ENCODE data around the gene HMG20A. TPM values are rescaled to one million over a fixed set of nuclear protein-coding genes. Genes with fewer than 3 reads are reported as not detected.

Gene HMG20A
- total RNA-seq, 3 donors from 2014 or later = 35.8 to 48.2 (median 46.4) TPM

GRCh38 chr15:77496715-77497109, 76.0 kb downstream of the HMG20A start:
- H3K27ac ChIP-seq = peak overlapping the region; percentile 61 to 75
- peaks cover 0 to 29% of the 10 kb centered on the region in 2 donors for H3K4me1 ChIP-seq
- no peaks in the 10 kb centered on the region for H3K9me3 ChIP-seq
- H3K36me3 ChIP-seq = no peaks in the 10 kb centered on the region
- intact Hi-C loops (cut with DNase I; ENCODE audit: low total_unique reads) = no loop called here
- TF ChIP-seq POLR2A (IDR thresholded peaks at IDR 0.05) = no peak
- TF ChIP-seq POLR2AphosphoS5 (IDR thresholded peaks at IDR 0.05) = peak; percentile 49 to 90 (median 68)
- peak; percentile 71 to 90 (median 78) for TF ChIP-seq CTCF (IDR thresholded peaks at IDR 0.05)
- peak overlapping the region in 2 of 3 donors; percentile 1 to 50 for H3K4me3 ChIP-seq
- H3K27me3 ChIP-seq = no peaks in the 10 kb centered on the region
- peak; percentile 73 to 75 for DNase-seq (ENCODE audit: low spot score in 2 of 2)

GRCh38 chr15:77497110-77497737, 76.5 kb downstream of the HMG20A start:
- Histone ChIP-seq H3K4me3 (peak overlapping the region in 2 of 3 donors; percentile 1 to 50), H3K4me1 (peaks cover 0 to 29% of the 10 kb centered on the region in 2 donors), H3K27me3 (no peaks in the 10 kb centered on the region), H3K27ac (peak overlapping the region; percentile 61 to 75), H3K36me3 (no peaks in the 10 kb centered on the region), H3K9me3 (no peaks in the 10 kb centered on the region)
- TF ChIP-seq POLR2A (IDR thresholded peaks at IDR 0.05) = no peak
- no peak for TF ChIP-seq CTCF (IDR thresholded peaks at IDR 0.05)
- no peak for TF ChIP-seq POLR2AphosphoS5 (IDR thresholded peaks at IDR 0.05)
- intact Hi-C loops (cut with DNase I; ENCODE audit: low total_unique reads) = no loop called here
- peak; percentile 69 to 79 for DNase-seq (ENCODE audit: low spot score in 2 of 2)

DNA sequence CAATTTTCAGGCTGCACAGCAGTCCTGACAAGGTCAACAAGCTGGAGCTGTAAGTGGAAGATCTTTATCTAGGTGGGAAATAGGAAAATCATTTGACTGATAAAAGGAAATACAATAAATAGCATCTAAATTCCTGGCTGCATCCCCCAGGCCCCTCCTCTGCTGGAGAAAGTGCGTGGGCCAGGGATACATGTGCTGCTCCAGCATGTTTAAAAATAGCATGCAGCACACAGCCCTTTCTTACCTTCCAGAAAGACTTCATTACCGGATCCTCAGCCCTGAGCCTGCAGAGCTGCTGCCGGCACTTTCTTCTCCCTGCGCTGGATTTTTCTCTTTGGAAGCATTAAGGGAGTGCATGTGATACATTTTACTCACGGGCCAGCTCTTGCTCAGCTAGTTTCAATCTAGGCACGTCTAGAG, 77.3 kb downstream of the HMG20A start:
- H3K4me1 ChIP-seq = peaks cover 0 to 29% of the 10 kb centered on the region in 2 donors

GRCh38 chr15:77499087-77499760, 78.5 kb downstream of the HMG20A start:
- Histone ChIP-seq H3K4me3 (no peak overlapping the region), H3K27ac (peak overlapping the region in 1 of 2 donors; percentile 69), H3K9me3 (no peaks in the 10 kb centered on the region), H3K4me1 (peaks cover 0 to 29% of the 10 kb centered on the region in 2 donors), H3K27me3 (no peaks in the 10 kb centered on the region), H3K36me3 (no peaks in the 10 kb centered on the region)
- intact Hi-C loops (cut with DNase I; ENCODE audit: low total_unique reads) = no loop called here
- TF ChIP-seq POLR2AphosphoS5 (IDR thresholded peaks at IDR 0.05) (no peak), POLR2A (IDR thresholded peaks at IDR 0.05) (no peak), CTCF (IDR thresholded peaks at IDR 0.05) (no peak)
- DNase-seq (ENCODE audit: low spot score in 2 of 2) = no peak

More for the DNA sequence above, 77.3 kb downstream of the HMG20A start:
- Histone ChIP-seq H3K9me3 (no peaks in the 10 kb centered on the region), H3K36me3 (no peaks in the 10 kb centered on the region), H3K27ac (peak overlapping the region; percentile 68 to 69), H3K4me3 (peak overlapping the region in 2 of 3 donors; percentile 2 to 4), H3K27me3 (no peaks in the 10 kb centered on the region)
- DNase-seq (ENCODE audit: low spot score in 2 of 2) = no peak
- TF ChIP-seq POLR2A (IDR thresholded peaks at IDR 0.05) (no peak), CTCF (IDR thresholded peaks at IDR 0.05) (no peak)
- intact Hi-C loops (cut with DNase I; ENCODE audit: low total_unique reads) = no loop called here

DNA sequence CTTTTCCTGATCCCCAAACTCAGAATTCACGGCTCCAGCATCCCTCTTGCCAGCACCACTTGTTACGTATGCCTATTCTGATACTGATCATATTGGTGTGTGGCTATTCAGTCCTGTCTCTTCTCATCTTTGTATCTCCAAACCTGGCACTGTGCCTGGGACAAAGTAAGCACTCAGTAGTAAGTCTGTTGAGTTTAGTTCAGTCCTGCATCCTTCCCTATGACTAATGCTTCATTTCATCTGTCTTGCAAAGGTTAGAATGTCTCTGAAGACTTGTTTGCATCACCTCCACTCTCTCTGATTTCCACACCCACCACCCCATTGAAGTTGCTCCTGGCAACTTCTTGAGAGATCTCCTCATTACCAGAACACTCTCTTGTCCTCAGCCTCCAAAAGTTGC, 80.3 kb downstream of the HMG20A start:
- Histone ChIP-seq H3K4me1 (peaks cover 0 to 38% of the 10 kb centered on the region in 2 donors), H3K27me3 (no peaks in the 10 kb centered on the region), H3K4me3 (no peak overlapping the region), H3K27ac (no peak overlapping the region), H3K36me3 (no peaks in the 10 kb centered on the region), H3K9me3 (no peaks in the 10 kb centered on the region)
- intact Hi-C loops (cut with DNase I; ENCODE audit: low total_unique reads) = no loop called here
- TF ChIP-seq POLR2A (IDR thresholded peaks at IDR 0.05) = no peak
- TF ChIP-seq CTCF (IDR thresholded peaks at IDR 0.05) = no peak
- no peak for TF ChIP-seq POLR2AphosphoS5 (IDR thresholded peaks at IDR 0.05)
- DNase-seq (ENCODE audit: low spot score in 2 of 2) = no peak
